Loucy (cell line): ENCODE measurements around the gene HAPLN2.

ENCODE experiments used
- CTCF ChIP-seq: fragments of 200-600 bp; sonication (generic); conservative IDR thresholded peaks from 2 replicates; pipeline ENCODE4 v1.5.1; 2014; ENCODE audit warnings: mild to moderate bottlenecking, antibody characterized with exemption, low read length
- EZH2phosphoT487 ChIP-seq: fragments of 200-600 bp; IDR thresholded peaks from 2 replicates; pipeline ENCODE4 v1.6.1; 2018; ENCODE audit warnings: antibody characterized with exemption, mild to moderate bottlenecking, moderate library complexity, borderline replicate concordance

DNA sequence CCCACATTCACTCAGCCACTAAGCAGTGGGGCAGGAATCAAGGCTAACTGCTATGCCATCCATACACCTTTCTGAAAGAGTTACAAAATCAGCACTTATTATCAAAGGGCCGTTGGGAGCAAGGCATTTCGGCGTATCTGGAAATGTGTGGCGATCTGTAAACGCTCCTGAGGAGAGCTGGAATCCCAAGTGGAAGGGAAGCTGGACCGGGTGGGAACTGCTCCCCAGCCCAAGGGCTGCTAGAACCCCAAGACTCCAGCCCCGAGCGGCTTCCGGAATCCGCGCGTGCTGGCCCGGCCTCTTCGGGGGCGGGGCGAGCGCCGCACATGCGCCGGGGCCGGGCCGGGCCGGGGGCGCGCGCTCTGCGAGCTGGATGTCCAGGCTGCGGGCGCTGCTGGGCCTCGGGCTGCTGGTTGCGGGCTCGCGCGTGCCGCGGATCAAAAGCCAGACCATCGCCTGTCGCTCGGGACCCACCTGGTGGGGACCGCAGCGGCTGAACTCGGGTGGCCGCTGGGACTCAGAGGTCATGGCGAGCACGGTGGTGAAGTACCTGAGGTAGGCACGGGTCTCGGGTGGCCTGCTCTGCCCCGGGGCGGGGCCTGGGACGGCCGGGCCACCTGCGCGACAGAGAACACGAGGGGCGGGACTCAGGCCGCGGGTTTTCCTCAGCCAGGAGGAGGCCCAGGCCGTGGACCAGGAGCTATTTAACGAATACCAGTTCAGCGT is 27.6 kb upstream of the HAPLN2 start, which contains the start of gene NAXE:
- TF ChIP-seq CTCF, result no peak
- no peak for TF ChIP-seq EZH2phosphoT487
